Raji (cell line): ENCODE data around the gene CPEB4.

Source experiments
- POLR2A ChIP-seq: IDR thresholded peaks from 2 replicates; pipeline ENCODE4 v1.6.1; 2011; ENCODE audit warnings: low read depth, low read length, control low read depth; ENCODE audit not compliant: insufficient read depth

Gene CPEB4

GRCh38 chr5:173928871-173929574, 40.9 kb downstream of the CPEB4 start:
- no peak for TF ChIP-seq POLR2A

DNA sequence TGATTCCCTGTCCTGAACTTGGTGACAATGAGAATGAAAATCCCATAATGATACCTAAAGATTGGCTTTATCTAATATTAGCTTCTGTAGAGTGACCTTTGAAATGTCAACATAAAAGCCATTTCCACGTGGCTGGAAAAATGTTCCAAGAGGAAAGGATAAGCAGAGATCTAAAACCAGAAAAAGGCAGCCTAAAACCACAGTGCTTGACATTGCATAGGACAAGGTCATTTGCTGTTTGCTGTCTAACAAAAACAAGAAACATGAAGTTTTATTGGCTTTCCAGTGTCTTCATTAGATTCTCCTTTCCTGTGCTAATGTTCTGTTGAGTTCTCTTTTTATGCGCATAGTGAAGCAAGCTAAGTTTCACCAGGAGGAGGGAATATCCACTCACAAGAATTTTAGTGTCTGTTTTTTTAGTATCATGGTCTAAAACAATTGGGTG, 44.6 kb downstream of the CPEB4 start:
- TF ChIP-seq POLR2A, result no peak

DNA sequence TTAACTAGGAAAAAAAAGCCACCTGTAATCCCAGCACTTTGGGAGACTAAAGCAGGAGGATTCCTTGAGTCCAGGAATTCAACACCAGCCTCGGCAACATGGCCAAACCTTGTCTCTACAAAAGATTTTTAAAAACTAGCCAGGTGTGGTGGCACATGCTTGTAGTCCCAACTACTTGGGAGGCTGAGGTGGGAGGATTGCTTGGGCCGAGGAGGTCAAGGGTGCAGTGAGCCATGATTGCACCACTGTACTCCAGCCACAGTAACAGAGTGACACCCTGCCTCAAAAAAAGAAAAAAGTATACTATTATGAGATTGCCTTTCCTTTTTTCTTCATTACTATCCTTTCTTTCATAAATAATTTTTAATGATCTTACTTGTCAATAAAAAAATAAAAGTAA, 45.8 kb downstream of the CPEB4 start:
- TF ChIP-seq POLR2A, result no peak

DNA sequence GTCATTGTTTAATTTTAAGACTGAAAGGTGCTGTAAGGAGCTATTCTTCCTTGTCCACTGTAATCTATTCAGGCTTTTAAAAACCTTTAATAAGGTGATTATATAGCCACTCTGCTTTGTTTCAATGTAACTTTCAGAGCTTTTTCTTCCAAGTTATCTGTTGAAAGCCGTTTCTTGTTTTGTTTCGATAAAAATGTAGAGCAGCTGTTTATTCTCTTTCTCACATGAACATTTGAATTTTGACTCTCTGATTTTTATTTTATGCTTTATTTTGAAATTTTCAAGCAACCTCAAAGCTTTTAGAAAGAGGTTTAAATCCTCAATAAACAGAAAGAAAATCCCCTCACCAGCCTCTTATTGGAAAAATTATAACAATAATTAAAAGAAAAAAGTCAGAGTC, 47.2 kb downstream of the CPEB4 start:
- no peak for TF ChIP-seq POLR2A

DNA sequence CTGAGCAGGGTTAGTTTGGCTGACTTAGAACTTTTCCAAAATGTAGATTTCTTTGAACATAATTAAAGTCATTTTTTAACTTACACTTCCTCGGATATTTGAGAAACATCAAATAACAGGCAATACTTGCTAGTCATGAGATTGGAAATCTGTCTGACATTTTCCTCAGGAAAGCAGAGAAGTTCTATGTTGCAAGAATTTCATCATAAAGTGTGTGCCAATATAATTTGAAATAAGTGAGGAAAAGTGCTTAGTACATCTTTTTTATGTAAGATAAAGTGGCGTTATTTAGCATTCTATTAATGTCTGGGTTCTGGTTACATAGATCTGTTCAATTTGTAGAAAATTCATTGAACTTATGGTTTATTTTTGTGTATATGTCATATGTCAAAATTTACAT, 52.1 kb downstream of the CPEB4 start:
- no peak for TF ChIP-seq POLR2A

- no peak for TF ChIP-seq POLR2A
These were observed 53.0 kb downstream of the CPEB4 start for GRCh38 chr5:173941102-173941501.

- TF ChIP-seq POLR2A, result no peak
These were observed 53.7 kb downstream of the CPEB4 start for GRCh38 chr5:173941758-173942401.

DNA sequence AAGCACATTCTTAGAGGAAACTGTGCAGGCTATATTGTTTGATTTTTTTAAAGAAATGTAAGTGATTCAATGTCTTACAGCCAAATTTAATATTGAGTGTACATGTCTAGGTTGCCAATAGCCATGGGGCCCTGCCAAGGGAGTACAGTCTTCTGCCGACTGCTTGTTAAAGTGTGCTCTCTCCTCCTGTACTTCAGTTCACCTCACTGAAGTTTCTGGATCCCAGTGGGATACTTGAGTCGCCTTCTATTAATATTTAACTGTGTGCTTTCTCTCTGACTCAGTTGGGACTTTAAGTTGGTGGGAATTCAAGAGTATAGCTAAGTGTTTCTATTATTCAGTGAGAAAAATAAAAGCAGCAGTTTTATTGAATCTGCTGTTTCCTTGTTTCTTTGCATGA, 56.4 kb downstream of the CPEB4 start:
- no peak for TF ChIP-seq POLR2A

- no peak for TF ChIP-seq POLR2A
These were observed 57.0 kb downstream of the CPEB4 start for GRCh38 chr5:173945160-173945559.

GRCh38 chr5:173946323-173946722, 58.2 kb downstream of the CPEB4 start:
- TF ChIP-seq POLR2A, result no peak

GRCh38 chr5:173950829-173951228, 62.7 kb downstream of the CPEB4 start:
- TF ChIP-seq POLR2A, result no peak

GRCh38 chr5:173953528-173954090, 65.5 kb downstream of the CPEB4 start:
- no peak for TF ChIP-seq POLR2A

- no peak for TF ChIP-seq POLR2A
These were observed 66.7 kb downstream of the CPEB4 start for GRCh38 chr5:173954671-173955521.

- no peak for TF ChIP-seq POLR2A
These were observed 72.8 kb downstream of the CPEB4 start for GRCh38 chr5:173960986-173961385.

GRCh38 chr5:173961418-173961817, 73.3 kb downstream of the CPEB4 start:
- TF ChIP-seq POLR2A, result no peak
